Activated B cell treated with CpG ODN at 0.5 μM for 24 hours (primary cell): ENCODE data around the gene FGF11. TPM values are rescaled to one million over a fixed set of nuclear protein-coding genes. Genes with fewer than 3 reads are reported as not detected.

Experiments used
- ATAC-seq: fragments of 200-7000 bp; cut with Tn5 transposase; one replicate; pipeline ENCODE4 v1.10.0; 2021; ENCODE audit warnings: low read depth, mild to moderate bottlenecking, moderate library complexity
- CTCF ChIA-PET: fragments of 350-600 bp; sonication (Branson Sonifier 250); formaldehyde crosslinking; loops from one replicate; lab custom pipeline; 2021; ENCODE audit warnings: antibody characterized with exemption; lab: Charles Lee
- POLR2A ChIA-PET: fragments of 350-600 bp; sonication (Branson Sonifier 250); formaldehyde crosslinking; loops from one replicate; lab custom pipeline; 2021; ENCODE audit warnings: antibody characterized with exemption; lab: Charles Lee
- DNase-seq: peaks from one replicate; pipeline ENCODE4 v3.0.0; 2022
- H3K27ac Mint-ChIP-seq: one replicate; pipeline ENCODE4 v1.8.0; 2020; ENCODE audit warnings: mixed read lengths
- H3K27me3 Mint-ChIP-seq: one replicate; pipeline ENCODE4 v1.8.0; 2021; ENCODE audit warnings: mixed read lengths
- H3K36me3 Mint-ChIP-seq: one replicate; pipeline ENCODE4 v1.8.0; 2021; ENCODE audit warnings: low read depth, mixed read lengths
- H3K4me1 Mint-ChIP-seq: one replicate; pipeline ENCODE4 v1.8.0; 2021; ENCODE audit warnings: mixed read lengths
- H3K4me3 Mint-ChIP-seq: one replicate; pipeline ENCODE4 v1.8.0; 2020; ENCODE audit warnings: mild to moderate bottlenecking, mixed read lengths
- H3K9me3 Mint-ChIP-seq: one replicate; pipeline ENCODE4 v1.8.0; 2020; ENCODE audit warnings: mixed read lengths
- CTCF ChIP-seq: fragments of 200-600 bp; IDR thresholded peaks from one replicate; pipeline ENCODE4 v1.8.0; 2022; ENCODE audit warnings: antibody characterized with exemption, mild to moderate bottlenecking
- intact Hi-C: fragments of 100-400 bp; cut with micrococcal nuclease; formaldehyde crosslinking; loops from one replicate; pipeline ENCODE4 v1.15.1; 2024
- total RNA-seq: library from RNA; stranded (reverse); gene quantifications from 2 replicates; pipeline ENCODE4 v1.2.3, GENCODE V29; 2022

FGF11 gene
- total RNA-seq, 1 donor from 2014 or later, result 2.8 TPM

GRCh38 chr17:7490144-7490543, 50.8 kb downstream of the FGF11 start:
- TF ChIP-seq CTCF, result no peak
- intact Hi-C loops, result no loop called here
- H3K4me3 Mint-ChIP-seq, result no peak overlapping the region
- no peak for ATAC-seq
- H3K36me3 Mint-ChIP-seq, result peaks cover 63% of the 10 kb centered on the region
- H3K27me3 Mint-ChIP-seq, result no peaks in the 10 kb centered on the region
- DNase-seq, result no peak
- CTCF ChIA-PET, result interaction anchor here (0.8 kb wide), 1 partner anchor 25 kb away, joined by 3 read pairs; no protein-coding TSS in a partner anchor
- no peak overlapping the region for H3K27ac Mint-ChIP-seq
- H3K9me3 Mint-ChIP-seq, result no peaks in the 10 kb centered on the region
- POLR2A ChIA-PET, result no interaction called here
- peaks cover 65% of the 10 kb centered on the region for H3K4me1 Mint-ChIP-seq

DNA sequence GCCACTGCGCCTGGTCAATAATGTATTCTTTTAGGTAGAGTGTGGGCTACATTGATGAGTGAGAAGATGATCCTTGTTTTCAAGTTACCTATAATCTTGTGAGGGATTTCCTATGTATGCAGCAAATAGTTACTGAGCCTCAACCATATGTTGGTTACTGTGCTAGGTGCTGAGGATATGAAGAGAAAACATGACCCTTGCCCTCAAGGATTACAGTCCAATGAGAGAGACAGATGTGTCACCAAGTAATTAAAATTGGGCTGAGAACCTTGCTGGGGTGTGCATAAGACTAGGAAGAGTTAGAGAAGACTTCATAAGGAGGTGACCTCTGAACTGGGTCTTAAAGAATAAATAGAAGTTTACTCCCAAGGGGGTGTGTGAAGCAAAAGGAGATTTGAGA, 52.3 kb downstream of the FGF11 start:
- intact Hi-C loops, result no loop called here
- H3K9me3 Mint-ChIP-seq, result no peaks in the 10 kb centered on the region
- DNase-seq (no peak), ATAC-seq (no peak)
- peaks cover 69% of the 10 kb centered on the region for H3K36me3 Mint-ChIP-seq
- no peak for TF ChIP-seq CTCF
- peaks cover 54% of the 10 kb centered on the region for H3K4me1 Mint-ChIP-seq
- H3K27me3 Mint-ChIP-seq, result no peaks in the 10 kb centered on the region
- ChIA-PET POLR2A (interaction anchor here (1.2 to 1.6 kb wide), 2 partner anchors 12 to 45 kb away, joined by 4 read pairs; partner anchors contain the start of gene ZBTB4), CTCF (interaction anchor here (1.3 kb wide), 1 partner anchor 55 kb away, joined by 7 read pairs; no protein-coding TSS in a partner anchor)
- H3K27ac Mint-ChIP-seq, result no peak overlapping the region
- H3K4me3 Mint-ChIP-seq, result no peak overlapping the region

DNA sequence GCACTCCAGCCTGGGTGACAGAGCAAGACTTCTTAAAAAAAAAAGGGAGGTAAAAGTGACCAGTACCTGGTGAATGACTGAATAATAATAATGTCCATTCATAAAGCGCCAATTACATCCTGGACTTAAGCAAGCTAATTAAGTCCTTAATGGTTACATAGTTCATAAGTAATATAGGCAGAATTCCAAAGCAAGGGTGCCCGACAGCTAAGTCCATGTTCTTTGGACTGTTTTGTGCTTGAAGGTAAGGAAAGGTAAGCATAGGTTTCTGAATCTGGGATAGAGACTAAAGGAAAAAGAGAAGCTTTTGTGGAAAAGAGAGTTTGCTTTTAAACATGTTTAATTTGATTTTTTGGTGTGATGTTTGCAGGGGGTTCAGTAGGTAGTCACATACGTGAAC, 54.6 kb downstream of the FGF11 start:
- Mint-ChIP-seq H3K4me3 (no peak overlapping the region), H3K36me3 (peaks cover 80% of the 10 kb centered on the region), H3K9me3 (no peaks in the 10 kb centered on the region), H3K4me1 (peaks cover 36% of the 10 kb centered on the region), H3K27ac (no peak overlapping the region), H3K27me3 (no peaks in the 10 kb centered on the region)
- DNase-seq (no peak), ATAC-seq (no peak)
- TF ChIP-seq CTCF, result no peak
- intact Hi-C loops, result no loop called here
- POLR2A ChIA-PET, result interaction anchor here (0.6 to 1.7 kb wide), 3 partner anchors 10 to 489 kb away, joined by 5 read pairs; partner anchors contain the start of gene POLR2A
- CTCF ChIA-PET, result interaction anchor here (0.9 kb wide), 1 partner anchor 56 kb away, joined by 3 read pairs; no protein-coding TSS in a partner anchor

Other genes with a start within 250 kb of the FGF11 start
- 3.9 and 5.0 TPM in 2 replicates for gene DLG4, start 219.7 kb upstream of the FGF11 start, total RNA-seq
- 438 and 469 TPM in 2 replicates for gene ACADVL, start 219.6 kb upstream of the FGF11 start, total RNA-seq
- gene DVL2, start 205.0 kb upstream of the FGF11 start, total RNA-seq, result 56.1 and 64.6 TPM in 2 replicates
- gene PHF23, start 200.1 kb upstream of the FGF11 start, total RNA-seq, result 45.5 and 46.6 TPM in 2 replicates
- gene GABARAP, start 197.1 kb upstream of the FGF11 start, total RNA-seq, result 291 and 325 TPM in 2 replicates
- 165 and 168 TPM in 2 replicates for gene CTDNEP1, start 187.8 kb upstream of the FGF11 start, total RNA-seq
- 49.2 and 53.6 TPM in 2 replicates for gene ELP5, start 187.3 kb upstream of the FGF11 start, total RNA-seq
- 1.1 and 1.8 TPM in 2 replicates for gene CLDN7, start 177.0 kb upstream of the FGF11 start, total RNA-seq
- gene SLC2A4, start 157.8 kb upstream of the FGF11 start, total RNA-seq, result not detected in 2 replicates
- 0.16 TPM in 1 of 2 replicates, not detected in the other for gene YBX2, start 144.9 kb upstream of the FGF11 start, total RNA-seq
- gene EIF5A, start 131.9 kb upstream of the FGF11 start, total RNA-seq, result 656 and 664 TPM in 2 replicates
- 105 and 115 TPM in 2 replicates for gene GPS2, start 124.2 kb upstream of the FGF11 start, total RNA-seq
- 52.8 and 60.1 TPM in 2 replicates for gene NEURL4, start 110.2 kb upstream of the FGF11 start, total RNA-seq
- 298 and 328 TPM in 2 replicates for gene ACAP1, start 103.0 kb upstream of the FGF11 start, total RNA-seq
- 7.2 and 7.8 TPM in 2 replicates for gene KCTD11, start 87.3 kb upstream of the FGF11 start, total RNA-seq
- not detected in 2 replicates for gene TMEM95, start 84.4 kb upstream of the FGF11 start, total RNA-seq
- 3.5 and 5.8 TPM in 2 replicates for gene TNK1, start 58.4 kb upstream of the FGF11 start, total RNA-seq
- 31.7 and 35.2 TPM in 2 replicates for gene PLSCR3, start 45.0 kb upstream of the FGF11 start, total RNA-seq
- gene TMEM256, start 35.4 kb upstream of the FGF11 start, total RNA-seq, result 98.2 and 117 TPM in 2 replicates
- 0.66 and 1.1 TPM in 2 replicates for gene NLGN2, start 31.7 kb upstream of the FGF11 start, total RNA-seq
- not detected in 2 replicates for gene SPEM1, start 19.2 kb upstream of the FGF11 start, total RNA-seq
- not detected in 2 replicates for gene SPEM2, start 13.9 kb upstream of the FGF11 start, total RNA-seq
- gene SPEM3, start 10.7 kb upstream of the FGF11 start, total RNA-seq, result not detected in 2 replicates
- gene TMEM102, start 4.1 kb upstream of the FGF11 start, total RNA-seq, result 13.4 and 14.8 TPM in 2 replicates
- gene CHRNB1, start 5.5 kb downstream of the FGF11 start, total RNA-seq, result 5.9 and 6.0 TPM in 2 replicates
- 28.8 and 30.5 TPM in 2 replicates for gene ZBTB4, start 40.1 kb downstream of the FGF11 start, total RNA-seq
- gene SLC35G6, start 41.9 kb downstream of the FGF11 start, total RNA-seq, result not detected in 2 replicates
- gene POLR2A, start 44.9 kb downstream of the FGF11 start, total RNA-seq, result 148 and 162 TPM in 2 replicates
- 25.2 and 30.7 TPM in 2 replicates for gene TNFSF12, start 109.5 kb downstream of the FGF11 start, total RNA-seq
- gene TNFSF13, start 119.2 kb downstream of the FGF11 start, total RNA-seq, result 14.4 and 15.3 TPM in 2 replicates
- 49.6 and 55.8 TPM in 2 replicates for gene SENP3, start 122.4 kb downstream of the FGF11 start, total RNA-seq
- gene CD68, start 140.1 kb downstream of the FGF11 start, total RNA-seq, result 7.2 and 7.8 TPM in 2 replicates
- gene MPDU1, start 144.3 kb downstream of the FGF11 start, total RNA-seq, result 50.7 and 58.9 TPM in 2 replicates
- 0.24 and 0.64 TPM in 2 replicates for gene SOX15, start 150.6 kb downstream of the FGF11 start, total RNA-seq
- 27.5 and 32.4 TPM in 2 replicates for gene FXR2, start 175.4 kb downstream of the FGF11 start, total RNA-seq
- gene SAT2, start 188.3 kb downstream of the FGF11 start, total RNA-seq, result 44.5 and 45.0 TPM in 2 replicates
- gene SHBG, start 190.6 kb downstream of the FGF11 start, total RNA-seq, result not detected in 2 replicates
- not detected in 2 replicates for gene ATP1B2, start 211.4 kb downstream of the FGF11 start, total RNA-seq
- gene TP53, start 248.0 kb downstream of the FGF11 start, total RNA-seq, result 217 and 220 TPM in 2 replicates
- gene WRAP53, start 249.0 kb downstream of the FGF11 start, total RNA-seq, result 17.1 and 17.6 TPM in 2 replicates